Mucosa of descending colon (tissue), 3 donors: ENCODE measurements around the gene RMDN3. TPM values are rescaled to one million over a fixed set of nuclear protein-coding genes. Genes with fewer than 3 reads are reported as not detected.
A peak's percentile ranks its signal among the peaks of the same experiment; 100 is the strongest.

ENCODE experiments used
- ATAC-seq: fragments of 200-7000 bp; cut with Tn5 transposase; one replicate; pipeline ENCODE4 v1.9.1; 2020; ENCODE audit warnings: mild to moderate bottlenecking, moderate library complexity
- DNase-seq, 3 donors: peaks; one replicate each; pipeline ENCODE4 v3.0.0-alpha.2; 2020
- H3K36me3 ChIP-seq: fragments of 200-600 bp; one replicate; pipeline ENCODE4 v1.8.0; 2021; ENCODE audit warnings: low read depth, mild to moderate bottlenecking
- H3K4me1 ChIP-seq: fragments of 200-600 bp; one replicate; pipeline ENCODE4 v1.8.0; 2021; ENCODE audit warnings: low read depth, mild to moderate bottlenecking
- H3K4me3 ChIP-seq: fragments of 200-600 bp; one replicate; pipeline ENCODE4 v1.8.0; 2021; ENCODE audit warnings: mild to moderate bottlenecking
- H3K9me3 ChIP-seq: fragments of 200-600 bp; one replicate; pipeline ENCODE4 v1.8.0; 2021; ENCODE audit warnings: mild to moderate bottlenecking
- intact Hi-C, 2 donors: fragments of 100-400 bp; cut with DNase I in 1 of 2; cut with micrococcal nuclease in 1 of 2; formaldehyde crosslinking; loops; one replicate each; pipeline versions ENCODE4 v1.11.0 to v1.11.1; 2022; cut with DNase I, micrococcal nuclease
- total RNA-seq, 3 donors: library from RNA; stranded (reverse); fragmentation: NEBNext Ultra II Directional in 2 of 3; extraction: Animal tissue kit (Norgen Biotek cat#: 25700) in 2 of 3; gene quantifications; one replicate each; pipeline versions ENCODE4 v1.2.1 to v1.2.4, GENCODE V29; 2021 to 2023
- TF ChIP-seq, protein P1 (sequence below): fragments of 200-600 bp; IDR thresholded peaks from one replicate; pipeline ENCODE4 v1.8.0; 2022; ENCODE audit warnings: antibody characterized with exemption, mild to moderate bottlenecking
- donor health status: DM: no; HTN: no; CAD: no; lungs with moderate emphysema.
- donor health status: DM: no; HTN: no; CAD: no.
- donor health status: DM: no; HTN: yes; CAD: no.

Gene RMDN3
- total RNA-seq, 3 donors from 2014 or later, result 30.1 to 38.4 (median 37.8) TPM

DNA sequence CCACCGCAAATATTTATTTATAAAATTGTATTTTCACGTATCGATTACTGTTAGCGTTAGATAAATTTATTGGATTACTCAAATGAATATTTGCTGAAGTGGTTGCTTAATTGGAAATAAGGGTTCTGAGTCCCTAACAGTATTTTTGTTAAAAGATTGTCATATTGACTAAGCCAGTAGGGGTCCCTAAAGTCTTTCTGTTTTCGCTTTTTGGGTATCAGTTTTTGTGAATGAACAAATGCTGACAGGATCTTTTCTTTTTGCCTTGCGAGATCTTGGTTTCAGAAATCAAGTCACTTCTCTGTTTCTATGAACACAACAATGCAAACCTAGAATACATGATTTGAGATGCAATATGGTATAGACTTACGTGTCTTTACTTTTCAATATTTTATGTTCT, 53.0 kb downstream of the RMDN3 start:
- no peaks in the 10 kb centered on the region for H3K9me3 ChIP-seq
- no peaks in the 10 kb centered on the region for H3K36me3 ChIP-seq
- TF ChIP-seq, protein P1, sequence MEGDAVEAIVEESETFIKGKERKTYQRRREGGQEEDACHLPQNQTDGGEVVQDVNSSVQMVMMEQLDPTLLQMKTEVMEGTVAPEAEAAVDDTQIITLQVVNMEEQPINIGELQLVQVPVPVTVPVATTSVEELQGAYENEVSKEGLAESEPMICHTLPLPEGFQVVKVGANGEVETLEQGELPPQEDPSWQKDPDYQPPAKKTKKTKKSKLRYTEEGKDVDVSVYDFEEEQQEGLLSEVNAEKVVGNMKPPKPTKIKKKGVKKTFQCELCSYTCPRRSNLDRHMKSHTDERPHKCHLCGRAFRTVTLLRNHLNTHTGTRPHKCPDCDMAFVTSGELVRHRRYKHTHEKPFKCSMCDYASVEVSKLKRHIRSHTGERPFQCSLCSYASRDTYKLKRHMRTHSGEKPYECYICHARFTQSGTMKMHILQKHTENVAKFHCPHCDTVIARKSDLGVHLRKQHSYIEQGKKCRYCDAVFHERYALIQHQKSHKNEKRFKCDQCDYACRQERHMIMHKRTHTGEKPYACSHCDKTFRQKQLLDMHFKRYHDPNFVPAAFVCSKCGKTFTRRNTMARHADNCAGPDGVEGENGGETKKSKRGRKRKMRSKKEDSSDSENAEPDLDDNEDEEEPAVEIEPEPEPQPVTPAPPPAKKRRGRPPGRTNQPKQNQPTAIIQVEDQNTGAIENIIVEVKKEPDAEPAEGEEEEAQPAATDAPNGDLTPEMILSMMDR, result no peak
- H3K4me1 ChIP-seq, result peaks cover 8% of the 10 kb centered on the region
- intact Hi-C loops, result no loop called here
- ATAC-seq (peak; percentile 2), DNase-seq (no peak)
- H3K4me3 ChIP-seq, result no peak overlapping the region

DNA sequence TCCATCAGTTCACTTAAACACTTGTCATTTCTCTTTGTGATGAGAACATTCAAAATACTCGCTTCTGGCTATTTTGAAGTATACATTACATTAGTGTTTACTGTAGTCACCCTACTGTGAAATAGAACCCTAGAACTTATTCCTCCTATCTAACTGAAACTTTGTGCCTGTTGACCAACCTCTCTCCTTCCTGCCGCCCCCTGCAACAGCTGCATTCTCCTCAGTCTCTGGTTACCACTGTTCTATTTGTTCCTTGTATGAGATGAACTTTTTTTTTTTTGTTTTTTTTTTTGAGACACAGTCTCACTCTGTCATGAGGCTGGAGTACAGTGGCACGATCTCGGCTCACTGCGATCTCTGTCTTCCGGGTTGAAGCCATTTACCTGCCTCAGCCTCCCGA, 57.1 kb downstream of the RMDN3 start:
- no peak overlapping the region for H3K4me3 ChIP-seq
- no peaks in the 10 kb centered on the region for H3K36me3 ChIP-seq
- TF ChIP-seq, protein P1, result no peak
- H3K4me1 ChIP-seq, result peaks cover 12% of the 10 kb centered on the region
- no peaks in the 10 kb centered on the region for H3K9me3 ChIP-seq
- DNase-seq (no peak), ATAC-seq (no peak)
- intact Hi-C loops, result loop anchor here in 1 of 2 donors (10.0 kb wide), 1 partner anchor 87 kb away; no protein-coding TSS in a partner anchor

DNA sequence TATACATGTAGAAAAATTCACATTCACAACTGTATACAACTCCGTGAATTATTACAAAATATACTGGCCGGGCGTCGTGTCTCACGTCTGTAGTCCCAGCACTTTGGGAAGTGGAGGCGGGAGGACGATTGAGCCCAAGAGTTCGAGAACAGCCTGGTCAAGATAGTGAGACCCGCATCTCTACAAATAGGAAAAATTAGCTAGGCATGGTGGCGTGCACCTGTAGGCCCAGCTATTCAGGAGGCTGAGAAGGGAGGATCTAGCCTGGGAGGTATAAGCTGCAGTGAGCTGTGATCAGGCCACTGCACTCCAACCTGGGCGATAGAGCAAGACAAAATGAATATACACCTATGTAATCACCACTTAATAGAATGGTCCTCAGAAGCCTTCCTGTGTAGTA, 58.8 kb downstream of the RMDN3 start:
- ATAC-seq (no peak), DNase-seq (no peak)
- Histone ChIP-seq H3K36me3 (no peaks in the 10 kb centered on the region), H3K9me3 (no peaks in the 10 kb centered on the region), H3K4me1 (peaks cover 16% of the 10 kb centered on the region), H3K4me3 (no peak overlapping the region)
- TF ChIP-seq, protein P1, result no peak
- intact Hi-C loops, result loop anchor here in 1 of 2 donors (10.0 kb wide), 1 partner anchor 89 kb away; no protein-coding TSS in a partner anchor

DNA sequence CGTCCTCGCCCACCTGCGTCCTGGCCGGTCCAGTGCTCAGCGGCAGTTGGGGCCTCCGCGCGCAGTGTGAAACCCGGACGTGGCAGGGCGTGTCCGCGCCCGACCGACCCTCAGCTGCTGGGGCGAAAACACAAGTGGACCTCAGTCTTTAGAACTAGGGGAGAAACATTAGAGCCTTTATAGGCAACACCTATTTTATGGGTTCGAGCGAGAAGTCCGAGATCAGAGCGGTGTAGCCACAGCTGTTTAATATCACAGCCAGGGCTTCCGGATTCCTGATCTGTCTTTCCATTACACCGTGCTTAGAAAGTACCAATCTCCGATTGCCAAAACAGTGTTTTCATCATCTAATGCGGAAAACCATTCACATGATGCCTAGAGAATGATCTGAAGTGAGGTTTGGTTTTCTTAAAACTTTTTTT, 59.6 kb downstream of the RMDN3 start:
- ATAC-seq, result peak; percentile 47
- Histone ChIP-seq H3K36me3 (no peaks in the 10 kb centered on the region), H3K4me1 (peaks cover 14% of the 10 kb centered on the region), H3K9me3 (no peaks in the 10 kb centered on the region), H3K4me3 (peak overlapping the region; percentile 58)
- TF ChIP-seq, protein P1, result no peak
- intact Hi-C loops, result loop anchor here in 1 of 2 donors (10.0 kb wide), 1 partner anchor 89 kb away; no protein-coding TSS in a partner anchor
- DNase-seq, result peak in 1 of 3 donors; percentile 37

DNA sequence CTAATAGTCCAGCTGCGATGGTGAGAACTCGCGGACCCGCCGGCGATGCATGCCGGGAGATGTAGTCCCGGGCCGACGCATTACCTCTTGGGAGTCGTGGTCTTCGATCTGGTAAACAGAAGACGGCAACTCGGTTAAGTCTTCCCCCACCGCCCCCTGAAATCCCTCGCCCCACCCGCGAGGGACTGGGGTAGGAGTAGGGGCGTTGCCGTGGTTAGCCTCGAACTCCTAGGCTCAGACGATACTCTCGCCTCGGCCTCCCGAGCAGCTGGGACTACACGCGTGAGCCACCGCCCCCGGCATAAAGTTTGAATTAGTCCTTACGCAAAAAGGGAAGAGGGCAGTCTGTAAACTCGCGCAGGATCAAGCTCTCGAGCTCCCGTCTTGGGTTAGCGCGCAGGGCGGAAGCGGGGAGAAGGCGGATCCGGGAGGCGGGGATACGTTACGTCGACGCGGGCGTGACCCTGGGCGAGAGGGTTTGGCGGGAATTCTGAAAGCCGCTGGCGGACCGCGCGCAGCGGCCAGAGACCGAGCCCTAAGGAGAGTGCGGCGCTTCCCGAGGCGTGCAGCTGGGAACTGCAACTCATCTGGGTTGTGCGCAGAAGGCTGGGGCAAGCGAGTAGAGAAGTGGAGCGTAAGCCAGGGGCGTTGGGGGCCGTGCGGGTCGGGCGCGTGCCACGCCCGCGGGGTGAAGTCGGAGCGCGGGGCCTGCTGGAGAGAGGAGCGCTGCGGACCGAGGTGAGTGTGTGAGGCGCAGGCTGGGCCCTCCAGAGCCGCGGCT, 60.2 kb downstream of the RMDN3 start, which contains the start of gene RAD51:
TSS of gene RAD51 (plus strand) at position 487 of the 781 bp plus-strand sequence. CDS start 3,585 bp downstream, outside the sequence.
- H3K9me3 ChIP-seq, result no peaks in the 10 kb centered on the region
- DNase-seq (peak; percentile 96 to 97 (median 97)), ATAC-seq (peak; percentile 96)
- peak within 1 kb of the TSS; percentile 58 for H3K4me3 ChIP-seq
- H3K4me1 ChIP-seq, result peaks cover 14% of the 10 kb centered on the region
- no peaks in the 10 kb centered on the region for H3K36me3 ChIP-seq
- TF ChIP-seq, protein P1, result no peak
- intact Hi-C loops, result loop anchor here in 1 of 2 donors (10.0 kb wide), 1 partner anchor 90 kb away; no protein-coding TSS in a partner anchor
